NAMALWA (cell line): ENCODE results near the gene ZDHHC14.
"Not testable (repeated sequence)": the region's sequence is repeated elsewhere in the genome, so short reads cannot be mapped to it uniquely, and the experiment has no call there.

Experiments
- DNase-seq: peaks from one replicate; pipeline ENCODE4 v3.0.0-alpha.2; 2015; ENCODE audit warnings: low spot score

ZDHHC14 gene

DNA sequence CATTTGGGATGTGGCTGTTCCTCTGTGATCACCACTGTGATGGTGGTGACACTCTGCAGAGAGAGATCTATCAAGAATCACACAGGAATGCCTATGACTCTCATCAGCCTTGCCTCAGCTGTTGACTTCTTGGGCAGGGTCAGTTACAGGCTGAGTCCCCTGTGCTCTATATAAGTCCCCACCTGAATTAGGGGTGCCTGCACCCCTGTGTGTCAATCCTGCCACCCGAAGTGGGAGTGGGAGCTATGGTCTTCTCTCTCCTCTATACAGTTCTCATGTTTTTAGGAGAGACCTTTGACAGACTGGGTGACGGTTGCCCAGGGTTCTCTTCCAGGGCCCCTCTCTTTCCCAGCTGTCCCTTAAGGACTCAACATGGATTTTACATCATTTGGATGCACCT, 173.8 kb downstream of the ZDHHC14 start:
- no peak for DNase-seq

- no peak for DNase-seq
Observed at GRCh38 chr6:157555455-157556143, 174.6 kb downstream of the ZDHHC14 start.

DNA sequence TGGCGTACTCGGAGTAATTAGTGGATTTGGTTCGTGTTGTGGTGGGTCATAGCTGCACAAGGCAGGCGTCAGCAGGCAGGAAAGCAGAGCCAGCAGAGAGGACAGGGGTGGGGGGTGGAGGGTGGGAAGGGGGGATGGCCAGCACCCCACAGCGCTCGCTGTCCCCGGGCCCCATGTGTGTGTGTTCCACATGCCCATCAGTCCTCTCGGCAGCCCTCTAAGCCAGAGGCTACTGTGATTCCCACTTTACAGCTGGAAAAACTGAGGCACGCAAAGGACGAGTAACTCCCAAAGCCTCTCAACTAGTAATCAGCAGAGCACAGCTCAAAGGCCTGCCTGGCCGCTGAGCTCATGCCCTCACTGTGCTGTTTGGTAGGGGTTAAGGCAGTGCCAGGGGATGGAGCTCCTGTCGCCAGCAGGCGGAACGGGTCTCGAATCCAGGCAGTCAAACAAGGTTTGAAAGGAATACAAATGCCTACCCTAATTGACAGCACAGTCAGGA, 175.2 kb downstream of the ZDHHC14 start:
- DNase-seq, result no peak

DNA sequence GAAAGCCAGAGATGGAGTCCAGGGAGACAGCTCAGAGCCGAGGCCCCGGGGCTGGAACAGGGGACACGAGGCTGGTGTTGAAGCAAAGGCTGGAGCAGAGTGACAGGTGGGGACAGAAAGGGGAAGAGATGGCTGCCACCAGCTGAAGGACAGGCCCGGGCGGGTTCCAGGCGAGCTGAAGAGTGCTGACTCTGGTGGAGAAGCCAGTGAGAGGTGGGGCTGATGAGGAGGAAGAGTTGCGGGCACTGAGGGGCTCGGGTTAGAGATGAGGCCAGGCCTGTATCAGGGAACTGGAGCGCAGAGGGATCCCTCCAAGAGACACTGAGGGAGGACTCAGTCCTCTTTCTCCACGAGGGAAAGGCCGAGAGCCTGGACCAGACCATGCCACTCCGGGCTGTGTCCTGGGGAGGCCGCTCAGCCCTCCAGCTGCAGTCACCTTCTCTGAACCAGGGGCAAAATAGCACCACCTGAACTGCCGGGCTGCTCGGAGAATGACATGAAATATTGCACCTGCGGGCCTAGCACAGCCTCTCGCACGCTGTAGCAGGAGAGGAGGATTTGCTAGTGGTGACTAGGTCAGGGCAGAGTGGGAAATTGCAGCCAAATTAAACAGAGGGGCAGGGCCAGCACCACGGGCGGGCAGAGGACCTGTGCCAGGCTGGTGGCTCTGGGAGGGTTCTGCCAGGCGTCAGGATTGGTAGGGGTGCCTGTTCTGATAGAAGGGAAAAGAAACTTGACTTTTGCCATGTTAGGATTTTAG, 175.9 kb downstream of the ZDHHC14 start:
- DNase-seq, result peak; percentile 74

GRCh38 chr6:157557559-157557958, 176.6 kb downstream of the ZDHHC14 start:
- peak; percentile 49 for DNase-seq

DNA sequence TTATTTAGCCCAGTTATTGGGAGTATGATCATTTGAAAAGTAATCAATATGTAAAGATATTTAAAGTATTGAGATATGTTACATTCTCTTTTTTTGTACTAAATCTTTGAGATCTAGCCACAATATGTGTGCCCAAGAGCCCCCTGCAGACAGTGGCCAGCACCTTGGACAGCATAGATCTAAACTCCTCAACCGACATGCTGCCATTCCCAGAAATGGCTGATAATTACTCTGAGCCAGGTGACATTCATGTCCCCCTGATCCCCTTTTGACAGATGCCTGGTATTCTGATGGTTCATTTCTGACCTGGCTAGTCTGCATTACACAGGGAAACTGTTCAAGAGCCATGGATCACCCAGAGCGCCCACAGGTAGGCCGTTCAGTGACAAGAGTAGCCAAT, 177.1 kb downstream of the ZDHHC14 start:
- peak; percentile 28 for DNase-seq

DNA sequence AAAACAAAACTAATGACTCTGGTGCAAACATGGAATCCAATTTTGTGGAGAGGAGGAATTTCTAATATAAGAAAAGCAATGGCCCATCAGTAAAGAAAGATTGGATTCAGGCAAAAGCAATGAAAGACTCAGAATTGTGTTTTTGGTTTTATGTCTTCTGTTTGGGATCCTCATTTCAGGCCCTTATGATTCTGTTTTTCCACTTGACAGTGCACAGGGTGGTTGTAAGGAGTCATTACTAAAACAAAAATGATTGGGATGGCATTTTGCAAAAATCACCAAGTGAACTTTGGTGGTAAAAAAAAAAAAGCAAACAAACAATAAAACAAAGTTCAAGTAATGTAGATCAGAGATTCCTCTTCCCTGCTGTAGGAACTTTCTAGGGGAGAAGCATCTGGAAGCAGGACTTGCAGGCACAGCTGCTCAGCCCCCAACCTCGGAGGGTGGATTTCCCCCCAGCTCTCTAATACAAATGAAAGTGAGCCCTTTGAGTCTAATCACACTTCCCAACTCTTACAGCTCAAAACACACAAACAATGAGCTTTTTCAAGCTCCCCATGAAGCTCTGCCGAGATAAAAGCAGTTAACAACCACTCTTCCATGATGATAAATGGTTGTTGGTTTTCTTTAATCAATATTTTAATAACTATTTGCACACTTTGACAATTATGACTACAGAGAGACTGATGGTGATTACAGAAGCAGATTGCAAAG, 177.7 kb downstream of the ZDHHC14 start:
- DNase-seq, result peak; percentile 32

- DNase-seq, result no peak
Observed at GRCh38 chr6:157559201-157559756, 178.3 kb downstream of the ZDHHC14 start.

DNA sequence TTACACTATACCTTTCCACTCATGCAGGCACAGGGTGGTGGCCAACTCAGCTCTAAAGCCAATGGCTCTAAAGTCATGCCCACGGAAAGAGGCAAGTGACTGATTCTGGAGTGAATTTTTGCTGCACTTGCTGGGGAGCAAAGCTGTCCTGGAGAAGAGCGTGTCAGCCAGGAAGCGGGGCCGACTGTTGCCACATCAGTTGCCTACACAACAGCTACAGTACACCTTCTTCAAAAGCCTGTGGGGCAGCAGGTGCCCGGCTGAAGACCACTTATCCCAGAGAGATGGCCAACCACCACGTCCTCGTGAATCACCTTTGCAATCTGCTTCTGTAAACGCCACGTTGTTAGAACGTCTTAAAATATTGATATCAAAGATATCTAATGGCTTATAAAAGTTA, 179.1 kb downstream of the ZDHHC14 start:
- not testable (repeated sequence) for DNase-seq

- DNase-seq, result peak; percentile 31
Observed at GRCh38 chr6:157560691-157561413, 179.9 kb downstream of the ZDHHC14 start.

DNA sequence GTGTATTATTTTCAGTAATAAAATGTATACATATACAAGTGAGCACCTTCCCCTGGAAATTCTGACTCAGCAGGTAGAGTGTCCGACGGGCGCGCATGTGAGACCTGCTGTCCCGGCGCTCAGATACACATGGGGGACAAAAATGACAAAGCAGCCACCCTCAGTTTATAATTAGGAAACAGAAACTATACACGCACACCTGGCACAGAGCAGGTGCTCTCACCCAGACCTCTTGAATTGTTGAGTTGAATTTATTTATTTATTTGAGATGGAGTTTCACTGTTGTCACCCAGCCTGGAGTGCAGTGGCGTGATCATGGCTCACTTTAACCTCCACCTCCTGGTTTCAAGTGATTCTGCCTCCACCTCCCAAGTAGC, 180.4 kb downstream of the ZDHHC14 start:
- peak; percentile 66 for DNase-seq

- DNase-seq, result peak; percentile 77
Observed at GRCh38 chr6:157561929-157562810, 181.2 kb downstream of the ZDHHC14 start.

GRCh38 chr6:157562997-157563396, 182.0 kb downstream of the ZDHHC14 start:
- DNase-seq, result no peak

DNA sequence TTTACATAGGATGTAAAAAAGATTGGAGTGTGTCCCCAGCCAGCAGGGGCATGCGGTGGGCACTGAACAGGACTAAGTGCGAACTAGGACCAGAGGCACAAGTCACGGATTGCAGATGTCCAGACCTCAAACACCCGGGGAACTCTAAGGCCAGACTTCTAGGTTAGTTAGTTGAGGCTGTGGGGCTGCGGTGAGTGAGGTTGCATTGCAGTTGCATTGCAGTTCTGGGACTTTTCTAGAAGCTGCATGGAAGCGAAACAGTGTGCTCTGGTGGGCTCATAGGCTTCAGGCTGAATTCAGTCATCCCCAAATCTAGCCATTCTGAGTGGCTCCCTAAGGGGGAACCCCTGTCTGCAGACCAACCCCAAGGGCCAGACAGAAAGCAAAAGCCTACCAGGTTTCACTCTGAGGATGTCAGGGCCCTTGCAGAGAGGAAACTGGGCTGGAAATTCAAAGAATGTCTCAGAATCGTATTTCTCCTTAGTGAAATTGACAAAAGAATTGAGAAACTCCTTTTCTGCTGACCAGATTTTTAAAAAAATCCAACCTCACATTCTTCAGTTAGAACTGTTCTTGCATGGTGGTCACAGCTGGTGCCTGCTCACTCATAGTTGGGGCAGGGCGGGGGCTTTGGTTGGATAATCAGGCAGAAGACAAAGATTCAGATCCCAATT, 182.8 kb downstream of the ZDHHC14 start:
- peak; percentile 16 for DNase-seq

- no peak for DNase-seq
Observed at GRCh38 chr6:157568702-157569101, 187.7 kb downstream of the ZDHHC14 start.

- DNase-seq, result peak; percentile 28
Observed at GRCh38 chr6:157569543-157569942, 188.6 kb downstream of the ZDHHC14 start.

GRCh38 chr6:157570104-157570503, 189.1 kb downstream of the ZDHHC14 start:
- DNase-seq, result peak; percentile 23

GRCh38 chr6:157570752-157571151, 189.8 kb downstream of the ZDHHC14 start:
- DNase-seq, result peak; percentile 68

DNA sequence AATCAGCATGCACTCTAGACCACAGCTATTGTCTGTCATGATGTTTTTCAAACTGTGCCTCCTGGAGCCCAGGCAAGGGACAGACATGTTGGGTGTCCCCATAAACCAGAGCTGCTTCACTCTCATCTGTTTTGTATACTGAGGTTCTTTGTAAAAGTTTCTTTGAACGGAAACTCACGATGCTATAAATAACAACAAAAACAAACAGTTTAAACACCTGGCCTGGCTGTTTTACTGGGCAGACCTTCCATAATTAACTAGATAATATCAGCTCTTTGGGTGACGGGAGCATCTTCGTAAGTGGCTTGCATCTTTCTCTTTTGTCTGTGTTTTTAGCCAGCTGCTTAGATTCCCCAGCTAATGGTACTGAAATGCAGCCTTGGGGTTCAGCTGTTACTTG, 190.3 kb downstream of the ZDHHC14 start:
- peak; percentile 77 for DNase-seq

GRCh38 chr6:157571950-157572349, 191.0 kb downstream of the ZDHHC14 start:
- DNase-seq, result no peak
